Motor neuron (in vitro differentiated cells): ENCODE results near the gene PNCK. TPM values are rescaled to one million over a fixed set of nuclear protein-coding genes. Genes with fewer than 3 reads are reported as not detected.

ENCODE experiments used
- ATAC-seq, 8 experiments: fragments of 200-7000 bp; cut with Tn5 transposase; replicated peaks in 6 of 8; 2 replicates each; pipeline ENCODE4 v1.8.0; 2021; ENCODE audit warnings: mild to moderate bottlenecking in 8 of 8, moderate library complexity in 8 of 8
- H3K27ac ChIP-seq, 2 donors: fragments of 250-450 bp; sonication (Bioruptor Pico); 2 replicates each; pipeline ENCODE4 v1.9.0; 2021; ENCODE audit warnings: antibody characterized with exemption in 2 of 2, mild to moderate bottlenecking in 2 of 2, moderate library complexity in 1 of 2
- H3K4me1 ChIP-seq, 2 donors: fragments of 250-450 bp; sonication (Bioruptor Pico); replicated peaks in 1 of 2; 2 replicates each; pipeline ENCODE4 v1.6.1; 2021; ENCODE audit warnings: antibody characterized with exemption in 2 of 2, mild to moderate bottlenecking in 2 of 2, moderate library complexity in 1 of 2
- H3K4me3 ChIP-seq, 5 donors: fragments of 250-450 bp; sonication (Bioruptor Pico); 2 replicates each; pipeline ENCODE4 v1.9.0; 2021; ENCODE audit warnings: antibody characterized with exemption in 5 of 5, mild to moderate bottlenecking in 5 of 5, moderate library complexity in 4 of 5
- WGBS, 10 experiments: fragments of 450-650 bp; shearing (Covaris generic); methylation state at CpG; one replicate each; pipeline ENCODE4 v1.0.0; 2022; 5-methylcytosine and 5-hydroxymethylcytosine counted together
- in situ Hi-C, 9 experiments: fragments of 400-800 bp; cut with MboI; loops; one replicate each; pipeline ENCODE4 v1.15.0; 2021; ENCODE audit warnings: low sequenced_read_pairs in 9 of 9, low pct_unique_long_range_greater_than_20kb in 2 of 9; ENCODE audit not compliant: unreplicated experiment in 9 of 9
- total RNA-seq, 8 experiments: library from RNA; unstranded; fragments of 300-600 nt; gene quantifications; 2 replicates each; pipeline versions ENCODE4 v1.2.3 to v1.2.4, GENCODE V29; 2022

Gene PNCK
- total RNA-seq, 8 experiments from 2014 or later: 0.61 to 30.3 (median 10.6) TPM

DNA sequence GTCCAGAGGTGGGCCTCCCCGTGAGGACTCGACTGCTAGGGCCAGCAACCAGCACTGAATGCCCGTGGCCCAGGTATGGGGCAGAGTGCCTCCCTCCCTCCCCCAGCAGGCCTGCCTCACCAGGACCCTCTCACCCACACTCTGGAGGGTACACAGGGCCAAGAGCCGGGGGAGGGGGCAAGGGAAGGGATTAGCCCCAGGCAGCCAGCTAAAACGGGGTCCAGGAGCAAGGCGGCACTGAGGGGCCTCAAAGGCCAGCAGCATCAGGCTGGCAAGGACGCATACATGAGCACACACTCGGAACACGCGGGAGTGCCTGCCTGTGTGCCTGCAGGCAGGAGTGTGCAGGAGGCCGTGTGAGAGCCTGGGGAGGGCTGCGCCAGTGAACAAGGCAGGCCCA is 44.9 kb downstream of the PNCK start:
- no peak overlapping the region for H3K4me3 ChIP-seq
- H3K4me1 ChIP-seq: peaks cover 0 to 2% of the 10 kb centered on the region in 2 donors
- 40% methylated on average over 1 of the region's 12 CpGs; no CpG with 5 or more reads in 9 of the 10 experiments for WGBS, 10 experiments
- no peak overlapping the region for H3K27ac ChIP-seq
- in situ Hi-C loops: no loop called here
- no peak for ATAC-seq

DNA sequence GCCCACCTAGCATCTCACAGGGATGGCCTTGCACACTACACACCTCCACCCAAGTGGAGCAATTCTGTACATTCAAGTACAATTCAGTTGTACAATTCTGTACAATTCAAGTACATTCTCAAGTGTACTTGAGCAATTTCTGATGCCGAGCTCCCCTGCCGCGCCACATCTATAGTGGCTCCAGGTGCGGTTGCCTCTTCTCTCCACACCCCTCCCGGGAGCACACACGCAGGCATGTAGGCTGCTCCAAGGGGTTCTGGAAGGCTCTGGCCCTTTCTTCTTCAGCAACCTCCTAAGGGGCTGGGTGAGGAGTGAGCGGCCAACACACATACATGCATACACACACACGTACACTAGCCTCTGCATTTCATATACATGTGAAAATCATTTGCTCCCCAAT is 45.5 kb downstream of the PNCK start:
- 80% methylated on average over 1 of the region's 8 CpGs; no CpG with 5 or more reads in 9 of the 10 experiments for WGBS, 10 experiments
- in situ Hi-C loops: no loop called here
- peak in 1 of 8 experiments; percentile 23 for ATAC-seq
- no peak overlapping the region for H3K4me3 ChIP-seq
- no peak overlapping the region for H3K27ac ChIP-seq
- peaks cover 0 to 2% of the 10 kb centered on the region in 2 donors for H3K4me1 ChIP-seq

DNA sequence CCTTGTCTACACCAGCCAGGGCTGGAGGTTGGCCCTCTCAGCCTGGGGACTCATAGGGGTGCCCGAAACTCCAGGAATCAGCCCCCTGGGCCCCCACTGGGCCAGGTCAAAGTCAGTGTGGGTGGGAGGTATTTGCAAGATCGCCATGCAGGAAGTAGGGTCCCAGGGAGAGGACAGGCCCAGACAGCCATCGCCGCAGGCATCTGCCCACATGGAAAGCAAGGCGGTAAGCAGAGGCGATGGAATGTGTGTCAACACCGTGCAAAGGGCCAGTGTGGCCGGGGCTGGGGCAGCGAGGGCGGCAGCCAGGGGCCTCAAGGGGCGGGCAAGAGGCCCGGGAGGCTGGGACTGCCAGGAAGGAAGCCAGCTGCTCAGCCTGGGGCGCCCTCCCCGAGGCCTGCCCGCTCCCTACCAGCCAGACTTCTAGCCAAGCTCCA is 45.9 kb downstream of the PNCK start:
- in situ Hi-C loops: no loop called here
- H3K4me1 ChIP-seq: peaks cover 0 to 2% of the 10 kb centered on the region in 2 donors
- H3K27ac ChIP-seq: no peak overlapping the region
- no peak overlapping the region for H3K4me3 ChIP-seq
- 93% methylated on average over 3 of the region's 15 CpGs; no CpG with 5 or more reads in 9 of the 10 experiments for WGBS, 10 experiments
- ATAC-seq: peak in 3 of 8 experiments; percentile 42 to 78 (median 54)

DNA sequence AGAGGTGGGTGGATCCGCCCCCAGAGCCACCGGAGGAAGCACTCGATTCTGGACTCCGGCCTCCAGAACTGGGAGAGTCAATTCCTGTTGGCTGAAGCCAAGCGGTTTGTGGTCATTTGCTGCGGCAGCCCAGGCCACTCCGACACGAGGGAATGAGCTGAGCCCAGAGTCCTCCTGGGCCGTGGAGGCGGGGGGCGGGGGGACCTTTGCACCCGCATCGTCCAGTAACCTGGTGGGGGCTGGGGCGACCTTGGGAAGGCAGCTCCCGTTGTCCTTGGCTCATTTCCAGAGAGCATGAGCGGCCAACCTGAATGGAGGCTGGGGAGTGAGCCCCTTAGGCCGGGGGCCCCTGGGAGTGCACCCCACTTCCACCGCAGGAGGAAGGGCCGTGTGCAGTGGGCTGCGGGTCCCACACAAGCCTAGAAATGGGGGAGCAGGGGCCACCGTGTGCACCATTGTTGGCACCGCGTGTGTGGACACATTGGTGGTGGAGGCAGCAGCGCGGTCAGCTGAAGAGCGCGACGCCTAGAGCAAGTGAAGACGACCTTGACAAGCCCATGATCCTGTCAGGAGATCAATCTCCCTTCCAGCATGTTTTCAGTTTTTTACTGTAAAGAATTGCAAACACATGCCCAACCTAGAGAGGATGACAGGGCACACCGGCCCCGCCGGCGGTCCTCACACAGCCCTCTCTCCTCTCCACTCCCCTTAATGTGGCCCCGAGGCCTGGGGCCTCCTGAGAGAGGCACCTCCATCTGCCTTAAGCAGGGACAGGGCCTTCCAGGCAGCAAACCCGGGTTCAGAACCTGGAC is 46.5 kb downstream of the PNCK start:
- in situ Hi-C loops: no loop called here
- H3K27ac ChIP-seq: no peak overlapping the region
- peaks cover 0 to 2% of the 10 kb centered on the region in 2 donors for H3K4me1 ChIP-seq
- H3K4me3 ChIP-seq: no peak overlapping the region
- 74 to 80% methylated on average over 3 to 4 of the region's 35 CpGs; no CpG with 5 or more reads in 8 of the 10 experiments for WGBS, 10 experiments
- no peak for ATAC-seq

DNA sequence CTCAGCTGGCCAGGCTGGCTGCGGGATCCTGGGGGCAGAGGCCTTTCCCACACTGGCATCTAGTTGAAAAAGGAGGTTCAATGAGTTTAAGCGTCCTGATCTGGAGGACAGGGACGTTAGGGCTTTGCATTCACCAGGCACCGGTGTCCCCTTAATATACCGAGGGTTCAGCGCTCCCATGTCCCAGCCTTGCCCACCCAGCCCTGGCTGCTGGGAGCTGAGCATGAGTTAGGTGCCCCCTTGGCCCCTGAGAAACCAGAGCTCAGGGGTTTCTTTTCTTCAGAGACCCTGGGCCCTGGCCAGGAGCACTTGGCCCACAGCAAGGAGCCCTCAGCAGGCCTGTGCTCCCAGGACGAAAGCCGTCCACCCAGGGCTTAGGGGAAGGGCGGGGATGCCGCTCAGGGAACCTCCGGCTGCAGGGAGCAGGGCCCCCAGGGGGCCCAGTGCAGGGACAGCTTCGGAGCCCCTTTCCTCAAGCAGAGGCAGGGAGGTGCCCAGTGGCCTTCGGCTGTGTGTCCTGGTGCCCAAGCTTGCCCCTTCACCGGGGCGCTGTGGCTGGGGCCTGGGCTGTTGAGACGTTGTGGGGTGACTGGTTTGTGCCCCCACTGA is 47.5 kb downstream of the PNCK start:
- no peak overlapping the region for H3K27ac ChIP-seq
- H3K4me1 ChIP-seq: peaks cover 0 to 2% of the 10 kb centered on the region in 2 donors
- in situ Hi-C loops: no loop called here
- H3K4me3 ChIP-seq: no peak overlapping the region
- ATAC-seq: no peak
- 39 to 74% methylated on average over 3 to 4 of the region's 16 CpGs; no CpG with 5 or more reads in 8 of the 10 experiments for WGBS, 10 experiments

DNA sequence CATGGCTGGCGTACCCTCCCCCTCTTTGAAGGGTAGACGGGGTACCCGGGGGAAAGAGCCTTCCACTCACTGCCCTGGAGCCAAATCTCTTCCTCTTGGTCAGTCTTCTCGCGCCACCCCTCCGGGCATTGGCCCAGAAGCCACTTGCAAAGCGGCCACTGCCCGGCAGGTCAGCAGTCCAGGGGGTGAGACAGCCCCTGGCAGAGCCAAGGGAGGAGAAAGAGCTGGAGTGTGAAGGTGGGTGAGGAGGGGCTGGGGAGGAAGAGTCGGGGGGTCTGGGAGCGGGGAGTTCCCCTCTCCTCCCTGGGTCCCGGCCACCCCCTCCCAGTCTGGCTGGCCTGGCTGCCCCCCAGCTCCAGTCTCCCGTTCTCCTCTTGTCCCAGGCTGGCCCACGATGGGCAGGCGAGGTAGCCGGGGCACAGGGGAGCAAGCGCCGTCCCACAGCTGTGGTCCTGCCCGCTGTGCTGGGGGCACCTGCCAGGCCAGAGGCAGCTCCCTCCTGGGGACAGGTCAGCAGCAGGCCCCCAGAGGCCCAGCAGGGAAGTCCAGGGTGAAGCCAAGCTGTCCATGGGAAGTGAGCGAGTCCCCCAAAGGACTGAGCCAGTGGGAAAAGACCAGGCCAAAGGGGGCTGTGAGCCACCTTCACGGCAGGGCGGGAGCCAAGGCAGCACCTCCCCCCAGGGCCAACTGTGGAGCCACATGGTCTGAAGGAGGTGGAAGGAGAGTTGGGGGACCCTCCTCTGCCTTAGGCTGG is 48.2 kb downstream of the PNCK start:
- 40 to 100% (median 70%) methylated on average over 1 to 3 of the region's 21 CpGs; no CpG with 5 or more reads in 6 of the 10 experiments for WGBS, 10 experiments
- ATAC-seq: no peak
- peaks cover 0 to 2% of the 10 kb centered on the region in 2 donors for H3K4me1 ChIP-seq
- no peak overlapping the region for H3K4me3 ChIP-seq
- in situ Hi-C loops: no loop called here
- H3K27ac ChIP-seq: no peak overlapping the region

DNA sequence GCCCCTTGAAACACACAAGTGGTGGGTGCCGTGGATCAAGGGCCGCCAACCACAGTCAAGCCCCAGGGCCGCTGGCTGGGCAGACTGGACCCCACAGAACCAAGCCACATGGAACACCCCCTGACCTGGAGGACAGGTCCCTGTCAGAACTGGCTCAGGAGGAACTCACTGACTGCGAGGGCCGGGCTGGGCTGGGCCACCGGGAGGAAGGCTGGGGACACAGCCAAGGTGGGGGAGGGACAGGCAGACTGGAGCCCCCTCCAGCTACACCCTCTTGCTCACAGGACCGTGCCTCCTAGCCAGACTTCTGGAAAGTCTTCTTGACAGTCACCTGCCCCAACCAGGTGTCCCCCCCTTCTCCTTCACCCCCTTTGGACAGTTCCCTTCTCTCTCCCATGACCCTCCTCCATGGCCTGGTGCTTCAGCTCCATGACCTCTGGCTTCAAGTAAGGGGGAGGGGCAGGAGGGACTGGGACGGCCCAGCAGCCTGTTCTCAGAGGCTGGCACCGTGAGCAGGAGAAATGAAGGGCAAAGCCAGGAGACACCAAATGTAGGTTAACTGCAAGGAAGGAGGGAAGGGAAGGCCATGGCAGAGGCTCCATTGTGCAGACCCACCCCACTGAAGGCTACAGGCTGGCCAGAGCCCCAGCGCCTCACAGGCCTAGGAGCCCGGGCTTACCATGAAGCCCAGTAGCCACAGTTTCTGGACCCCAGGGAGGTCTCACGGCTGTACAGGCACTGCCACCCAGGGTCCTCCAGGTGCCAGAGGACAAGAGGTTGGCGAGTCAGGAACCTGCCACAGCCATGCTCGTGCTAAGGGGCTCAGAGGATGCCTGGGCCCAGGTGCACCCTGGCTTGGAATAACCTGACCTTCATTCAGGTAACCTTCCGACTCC is 49.2 kb downstream of the PNCK start:
- no peak overlapping the region for H3K4me3 ChIP-seq
- no peak for ATAC-seq
- 40 to 93% (median 45%) methylated on average over 1 to 3 of the region's 15 CpGs; no CpG with 5 or more reads in 7 of the 10 experiments for WGBS, 10 experiments
- in situ Hi-C loops: no loop called here
- H3K4me1 ChIP-seq: peaks cover 0 to 2% of the 10 kb centered on the region in 2 donors
- H3K27ac ChIP-seq: no peak overlapping the region

DNA sequence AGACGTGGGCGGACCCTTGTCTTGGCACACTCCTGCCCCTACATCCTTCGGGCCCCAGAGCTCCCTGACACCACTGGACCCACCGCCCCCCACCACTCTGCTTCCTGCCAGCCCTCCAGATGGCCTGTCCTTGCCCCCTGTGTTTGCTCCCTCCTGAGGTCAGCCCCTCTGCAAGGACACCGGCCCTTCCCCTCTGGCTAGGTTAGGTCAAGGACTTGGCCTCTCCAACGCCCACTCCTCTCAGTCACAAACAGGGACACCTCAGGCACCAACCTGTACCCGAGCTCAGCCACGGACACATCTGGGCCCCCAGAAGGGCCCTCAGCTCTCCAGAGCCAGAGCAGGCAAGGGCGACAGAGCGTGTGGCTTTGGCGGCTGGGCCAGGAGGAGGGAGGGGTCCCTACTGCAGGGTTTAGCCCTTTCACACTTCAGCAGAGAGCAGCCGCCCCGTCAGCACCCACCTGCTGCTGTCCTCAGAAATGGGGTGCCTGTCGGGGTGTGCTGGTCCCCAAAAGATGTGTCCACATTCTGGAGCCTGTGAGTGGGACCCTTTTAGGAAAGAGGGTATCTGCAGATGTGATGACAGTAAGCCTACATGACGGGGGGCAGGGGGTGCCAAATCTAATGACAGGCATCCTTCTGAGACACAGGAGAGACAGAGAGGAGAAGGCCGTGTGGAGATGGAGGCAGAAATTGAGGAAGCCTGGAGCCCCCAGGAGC is 50.1 kb downstream of the PNCK start:
- no peak overlapping the region for H3K27ac ChIP-seq
- ATAC-seq: no peak
- in situ Hi-C loops: no loop called here
- H3K4me1 ChIP-seq: peaks cover 0 to 2% of the 10 kb centered on the region in 2 donors
- H3K4me3 ChIP-seq: no peak overlapping the region
- no CpG with 5 or more reads among the region's 16 CpGs for WGBS, 10 experiments

DNA sequence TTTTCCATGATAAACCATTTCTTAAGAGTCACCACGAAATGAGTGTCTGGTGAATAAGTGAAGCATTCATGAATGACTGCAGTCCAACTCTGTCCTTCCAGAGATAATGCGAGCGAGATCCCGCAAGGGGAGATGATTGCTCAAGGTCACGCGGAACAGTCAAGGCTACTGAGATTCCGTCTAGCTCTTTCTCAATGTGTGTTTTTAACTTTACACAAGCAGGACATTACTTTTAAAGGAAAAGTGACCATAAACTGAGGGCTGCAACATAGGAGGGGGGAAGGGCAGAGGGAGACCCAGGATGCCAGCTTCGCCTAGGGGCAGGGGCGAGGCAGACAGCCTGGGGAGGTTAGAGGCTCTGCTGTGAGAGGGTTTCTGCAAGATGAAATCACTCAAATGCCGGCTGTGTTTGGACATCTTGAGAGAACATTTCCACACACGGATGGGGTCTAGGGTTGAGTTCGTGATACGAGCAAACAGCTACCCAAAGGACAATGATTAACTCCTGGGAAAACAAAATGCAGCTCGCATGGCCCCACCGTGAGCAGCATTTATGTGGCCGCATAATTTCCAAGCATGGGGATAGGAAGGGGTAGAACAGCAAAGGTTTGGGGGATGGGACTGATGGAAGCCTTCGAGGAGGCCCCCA is 50.8 kb downstream of the PNCK start:
- Histone ChIP-seq H3K4me3 (no peak overlapping the region), H3K27ac (no peak overlapping the region), H3K4me1 (peaks cover 0 to 2% of the 10 kb centered on the region in 2 donors)
- in situ Hi-C loops: no loop called here
- no peak for ATAC-seq
- WGBS, 10 experiments: 11 to 78% (median 35%) methylated on average over 1 to 7 of the region's 17 CpGs; no CpG with 5 or more reads in 5 of the 10 experiments

DNA sequence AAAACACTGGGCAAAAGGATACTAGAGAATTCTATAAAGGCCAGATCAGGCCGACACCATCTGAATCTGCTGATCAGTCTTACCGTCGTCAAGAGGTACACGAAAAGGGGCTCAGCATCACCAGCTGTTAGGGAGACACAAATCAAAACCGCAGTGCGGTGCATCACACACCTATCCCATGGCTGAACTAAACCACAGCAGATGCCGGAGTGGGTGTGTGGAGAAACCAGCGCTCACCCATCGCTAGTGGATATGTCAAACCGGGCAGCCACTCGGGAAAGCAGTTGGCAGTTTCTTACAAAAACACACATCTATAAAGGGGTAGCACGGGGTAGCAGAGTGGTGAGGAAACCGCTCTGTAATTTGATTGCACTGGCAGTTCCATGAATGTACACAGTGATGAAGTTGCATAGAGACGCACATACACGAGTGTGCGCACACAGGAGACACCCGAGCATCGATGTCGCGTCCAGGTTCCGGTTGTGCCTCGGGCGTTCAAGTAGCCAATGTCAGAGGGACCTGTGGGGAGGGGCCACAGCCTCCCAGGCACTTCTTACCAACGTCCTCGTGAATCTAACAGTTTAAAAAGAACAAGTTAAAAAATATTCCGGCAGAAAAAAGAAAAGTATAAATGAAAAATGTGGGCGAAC is 51.5 kb downstream of the PNCK start:
- Histone ChIP-seq H3K27ac (no peak overlapping the region), H3K4me3 (no peak overlapping the region), H3K4me1 (peaks cover 0 to 2% of the 10 kb centered on the region in 2 donors)
- ATAC-seq: no peak
- in situ Hi-C loops: no loop called here
- WGBS, 10 experiments: 52 to 100% (median 86%) methylated on average over 1 to 17 of the region's 27 CpGs; no CpG with 5 or more reads in 4 of the 10 experiments

DNA sequence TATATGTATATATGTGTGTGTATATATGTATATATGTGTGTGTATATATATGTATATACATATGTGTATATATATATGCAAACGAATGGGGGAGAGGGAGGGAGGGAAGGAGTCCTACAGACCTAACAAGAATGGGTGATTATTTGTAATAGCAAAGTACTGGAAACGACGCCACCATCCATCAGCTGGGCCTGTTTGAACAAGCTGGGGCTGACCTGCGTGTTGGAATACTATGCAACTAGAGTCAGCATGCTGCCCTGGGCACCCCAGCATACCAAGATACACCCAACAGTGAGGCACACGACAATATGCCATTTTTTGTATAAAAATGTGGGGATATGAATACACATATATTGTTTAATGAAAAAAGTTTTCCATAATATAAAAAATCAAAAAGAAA is 53.0 kb downstream of the PNCK start:
- H3K27ac ChIP-seq: no peak overlapping the region
- H3K4me1 ChIP-seq: no peaks in the 10 kb centered on the region
- 60 to 100% (median 67%) methylated on average over 1 to 4 of the region's 5 CpGs; no CpG with 5 or more reads in 6 of the 10 experiments for WGBS, 10 experiments
- no peak overlapping the region for H3K4me3 ChIP-seq
- in situ Hi-C loops: no loop called here
- no peak for ATAC-seq
